ENCODE results near the gene SASH3. TPM values are rescaled to one million over a fixed set of nuclear protein-coding genes. Genes with fewer than 3 reads are reported as not detected.
A peak's percentile ranks its signal among the peaks of the same experiment; 100 is the strongest.

SASH3 gene
- total and polyA plus RNA-seq, 2 experiments from 2014 or later = 0.06 TPM; not detected in 1

DNA sequence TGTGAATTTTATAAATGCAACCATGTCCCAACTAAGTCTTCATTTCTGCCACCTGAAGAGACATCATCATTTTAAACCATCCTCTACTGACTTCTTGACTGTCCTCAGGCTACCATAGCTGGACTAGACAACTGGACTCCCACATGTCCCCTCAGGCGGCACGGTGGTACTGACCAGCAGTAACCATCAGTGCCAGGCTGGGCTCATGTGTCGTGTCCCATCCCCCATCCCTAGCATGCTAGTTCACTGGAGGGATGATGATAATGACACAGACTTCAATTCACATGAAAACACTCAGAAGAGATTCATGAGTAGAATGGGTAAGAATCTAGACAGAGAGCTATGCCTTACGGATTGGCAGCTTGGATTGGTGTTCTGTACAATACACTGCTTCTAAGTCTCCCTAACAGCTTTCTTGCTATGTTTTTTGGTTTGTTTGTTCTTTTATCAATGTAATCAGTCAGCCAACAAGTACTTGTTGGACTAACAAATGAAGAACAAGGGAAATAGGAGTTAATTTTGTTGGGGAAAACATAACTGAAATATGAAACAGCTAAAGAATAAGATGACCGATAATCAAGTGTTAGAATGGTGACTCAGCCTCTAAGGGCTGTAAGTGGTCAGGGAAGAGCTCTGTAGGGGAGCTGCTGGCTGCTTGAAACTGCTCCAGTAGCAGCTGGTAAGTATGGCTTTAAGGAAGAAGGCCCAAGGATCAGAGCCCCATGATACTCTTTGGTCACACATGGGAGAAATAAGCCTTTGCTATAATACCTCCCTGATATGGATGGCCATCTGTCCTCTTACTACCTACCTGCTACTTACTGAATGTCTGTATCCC is 53.6 kb downstream of the SASH3 start:
- WGBS, 2 experiments (ENCODE audit: low coverage in 1 of 2, low lambda C conversion rate in 2 of 2, missing lambda C conversion rate in 2 of 2) = 44 to 51% methylated on average over 5 of the region's 5 CpGs
- Histone ChIP-seq H3K4me1 (ENCODE audit: insufficient read depth) (peaks cover 13% of the 10 kb centered on the region), H2AFZ (no peak overlapping the region), H3K79me2 (ENCODE audit: insufficient read depth) (peaks cover 72% of the 10 kb centered on the region), H4K20me1 (ENCODE audit: insufficient read depth) (no peaks in the 10 kb centered on the region; the same call in 1 of the 2 replicates), H3K9me3 (ENCODE audit: low read depth) (no peaks in the 10 kb centered on the region), H3K9me2 (ENCODE audit: insufficient read depth) (no peaks in the 10 kb centered on the region), H3K27me3 (replicated peaks; ENCODE audit: insufficient read depth) (no peaks in the 10 kb centered on the region), H3K4me3 (no peak overlapping the region; the same call in 1 of the 2 replicates), H3K4me2 (ENCODE audit: unreplicated experiment) (peak overlapping the region; percentile 48), H3K9ac (peak overlapping the region; percentile 36; the same call in 1 of the 2 replicates), H3F3A (ENCODE audit: insufficient read depth) (peaks cover 20% of the 10 kb centered on the region), H3K27ac (peak overlapping the region; percentile 61), H3K36me3 (ENCODE audit: low read depth) (no peaks in the 10 kb centered on the region)
- TF ChIP-seq EZH2phosphoT487 (IDR thresholded peaks at IDR 0.05; ENCODE audit: insufficient read depth, low read depth) = no peak
- no peak for TF ChIP-seq EZH2 (IDR thresholded peaks at IDR 0.05; ENCODE audit: insufficient read depth, poor library complexity, severe bottlenecking)
- peak; percentile 67 for DNase-seq
- in situ Hi-C loops (cut with MboI) = no loop called here

DNA sequence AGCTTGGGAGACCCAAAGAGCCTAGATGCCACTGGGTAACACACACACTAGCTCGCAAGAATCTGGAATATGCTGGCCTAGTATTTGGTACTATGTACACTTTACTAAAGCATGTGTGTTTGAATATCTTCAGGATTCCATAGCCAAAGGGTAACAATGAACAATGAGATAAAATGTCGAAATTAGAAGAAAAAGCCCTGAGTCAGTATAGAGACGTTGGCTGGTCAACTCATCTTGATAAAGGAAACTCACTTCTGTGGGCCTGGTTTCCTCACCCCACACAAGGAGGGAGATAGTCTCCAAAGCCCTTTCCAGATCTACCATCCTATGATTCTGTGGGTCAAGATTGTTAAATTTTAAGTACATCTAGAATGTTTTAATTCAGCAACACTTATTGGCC is 57.1 kb downstream of the SASH3 start:
- DNase-seq = no peak
- Histone ChIP-seq H3K27me3 (replicated peaks; ENCODE audit: insufficient read depth) (no peaks in the 10 kb centered on the region), H3K36me3 (ENCODE audit: low read depth) (no peaks in the 10 kb centered on the region), H3K9ac (no peak overlapping the region), H3K9me2 (ENCODE audit: insufficient read depth) (no peaks in the 10 kb centered on the region), H3K4me3 (no peak overlapping the region), H3K4me2 (ENCODE audit: unreplicated experiment) (no peak overlapping the region), H3K4me1 (ENCODE audit: insufficient read depth) (peaks cover 30% of the 10 kb centered on the region), H3K9me3 (ENCODE audit: low read depth) (no peaks in the 10 kb centered on the region), H2AFZ (no peak overlapping the region), H3F3A (ENCODE audit: insufficient read depth) (peaks cover 21% of the 10 kb centered on the region), H4K20me1 (ENCODE audit: insufficient read depth) (no peaks in the 10 kb centered on the region; the same call in 1 of the 2 replicates), H3K27ac (no peak overlapping the region), H3K79me2 (ENCODE audit: insufficient read depth) (peaks cover 78% of the 10 kb centered on the region)
- WGBS, 2 experiments (ENCODE audit: low coverage in 1 of 2, low lambda C conversion rate in 2 of 2, missing lambda C conversion rate in 2 of 2) = 74 to 82% methylated on average over 3 of the region's 3 CpGs
- no peak for TF ChIP-seq EZH2phosphoT487 (IDR thresholded peaks at IDR 0.05; ENCODE audit: insufficient read depth, low read depth)
- no peak for TF ChIP-seq EZH2 (IDR thresholded peaks at IDR 0.05; ENCODE audit: insufficient read depth, poor library complexity, severe bottlenecking)
- in situ Hi-C loops (cut with MboI) = no loop called here

DNA sequence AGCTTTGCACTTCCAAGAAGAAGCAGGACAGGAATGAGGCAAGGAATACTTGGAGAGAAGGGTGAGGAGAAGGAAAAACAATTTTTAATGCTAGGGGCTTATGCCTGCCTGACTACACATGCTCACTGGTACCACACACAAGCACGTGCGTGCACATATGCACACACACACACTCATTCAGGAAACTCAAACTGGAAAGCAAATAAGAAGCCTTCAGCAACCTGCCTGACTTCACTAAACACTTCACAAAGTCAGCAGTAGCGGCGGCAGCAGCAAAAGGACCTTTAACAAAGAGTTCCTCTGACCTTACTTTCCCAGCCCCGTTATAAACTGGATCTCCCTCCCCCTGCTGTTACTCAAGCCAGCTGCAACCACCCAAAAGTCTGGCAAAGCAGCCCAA is 60.6 kb downstream of the SASH3 start:
- no peak overlapping the region for H3K27ac ChIP-seq
- H3K36me3 ChIP-seq (ENCODE audit: low read depth) = no peaks in the 10 kb centered on the region
- no peaks in the 10 kb centered on the region for H3K9me3 ChIP-seq (ENCODE audit: low read depth)
- TF ChIP-seq EZH2phosphoT487 (IDR thresholded peaks at IDR 0.05; ENCODE audit: insufficient read depth, low read depth) (no peak), EZH2 (IDR thresholded peaks at IDR 0.05; ENCODE audit: insufficient read depth, poor library complexity, severe bottlenecking) (no peak)
- peak overlapping the region; percentile 40; the same call in 1 of the 2 replicates for H3K4me3 ChIP-seq
- DNase-seq = peak; percentile 30
- no peak overlapping the region for H2AFZ ChIP-seq
- in situ Hi-C loops (cut with MboI) = no loop called here
- peaks cover 17% of the 10 kb centered on the region for H3K4me1 ChIP-seq (ENCODE audit: insufficient read depth)
- H3K9me2 ChIP-seq (ENCODE audit: insufficient read depth) = no peaks in the 10 kb centered on the region
- peak overlapping the region; percentile 44 for H3K4me2 ChIP-seq (ENCODE audit: unreplicated experiment)
- H4K20me1 ChIP-seq (ENCODE audit: insufficient read depth) = no peaks in the 10 kb centered on the region
- peak overlapping the region; percentile 26; the same call in 1 of the 2 replicates for H3K9ac ChIP-seq
- H3K79me2 ChIP-seq (ENCODE audit: insufficient read depth) = peaks cover 65% of the 10 kb centered on the region
- H3K27me3 ChIP-seq (replicated peaks; ENCODE audit: insufficient read depth) = no peaks in the 10 kb centered on the region
- WGBS, 2 experiments (ENCODE audit: low coverage in 1 of 2, low lambda C conversion rate in 2 of 2, missing lambda C conversion rate in 2 of 2) = 17 to 19% methylated on average over 5 of the region's 5 CpGs
- H3F3A ChIP-seq (ENCODE audit: insufficient read depth) = 0 out of 2 replicates have a peak, but pooled peaks cover 9% of the 10 kb centered on the region

- WGBS, 2 experiments (ENCODE audit: low coverage in 1 of 2, low lambda C conversion rate in 2 of 2, missing lambda C conversion rate in 2 of 2) = 1 to 2% methylated on average over 15 to 17 of the region's 17 CpGs
- TF ChIP-seq EZH2 (IDR thresholded peaks at IDR 0.05; ENCODE audit: insufficient read depth, poor library complexity, severe bottlenecking) (no peak), EZH2phosphoT487 (IDR thresholded peaks at IDR 0.05; ENCODE audit: insufficient read depth, low read depth) (no peak)
- Histone ChIP-seq H3K4me1 (ENCODE audit: insufficient read depth) (peaks cover 17% of the 10 kb centered on the region), H3K9ac (peak overlapping the region; percentile 97), H3K36me3 (ENCODE audit: low read depth) (no peaks in the 10 kb centered on the region), H3K4me2 (ENCODE audit: unreplicated experiment) (peak overlapping the region; percentile 92), H3K27me3 (replicated peaks; ENCODE audit: insufficient read depth) (no peaks in the 10 kb centered on the region), H3K9me3 (ENCODE audit: low read depth) (no peaks in the 10 kb centered on the region), H3K9me2 (ENCODE audit: insufficient read depth) (no peaks in the 10 kb centered on the region), H4K20me1 (ENCODE audit: insufficient read depth) (no peaks in the 10 kb centered on the region), H3F3A (ENCODE audit: insufficient read depth) (0 out of 2 replicates have a peak, but pooled peaks cover 9% of the 10 kb centered on the region), H3K4me3 (peak overlapping the region; percentile 93), H2AFZ (peak overlapping the region; percentile 94), H3K79me2 (ENCODE audit: insufficient read depth) (peaks cover 45% of the 10 kb centered on the region), H3K27ac (peak overlapping the region; percentile 91)
- in situ Hi-C loops (cut with MboI) = no loop called here
- DNase-seq = peak; percentile 72
Measured at GRCh38 chrX:129842510-129843208, 62.9 kb downstream of the SASH3 start.

Measured in GM23248 (cell line).